Measurements from ENCODE around the gene HAAO. TPM values are rescaled to one million over a fixed set of nuclear protein-coding genes. Genes with fewer than 3 reads are reported as not detected.
A peak's percentile ranks its signal among the peaks of the same experiment; 100 is the strongest.

The HAAO gene
- total RNA-seq, 6 experiments from 2014 or later: 60.7 to 187 (median 114) TPM

DNA sequence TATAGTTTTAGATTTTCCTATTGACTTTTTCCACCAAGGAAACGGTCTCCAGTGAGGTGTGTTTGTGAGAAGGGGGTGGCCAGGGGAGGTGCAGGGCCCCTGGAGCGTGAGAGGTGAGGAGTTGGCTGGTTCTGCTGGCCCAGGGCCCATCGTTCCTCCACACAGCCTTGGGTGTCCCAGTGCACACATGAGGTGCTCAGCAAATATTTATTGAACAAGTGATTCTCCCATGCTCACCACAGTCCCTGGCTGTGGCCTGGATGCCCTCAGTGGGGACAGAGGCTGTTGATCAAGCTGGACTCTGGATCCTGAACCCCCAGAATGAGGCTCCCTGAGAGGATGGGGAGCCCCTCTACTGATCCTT, 5.0 kb downstream of the HAAO start:
- H3K27me3 ChIP-seq: no peaks in the 10 kb centered on the region
- TF ChIP-seq CTCF (IDR thresholded peaks at IDR 0.05): no peak
- TF ChIP-seq POLR2A (IDR thresholded peaks at IDR 0.05): no peak
- intact Hi-C loops (cut with DNase I): no loop called here
- DNase-seq (peak; percentile 67 to 90 (median 89)), ATAC-seq (peak; percentile 51 to 70 (median 64))
- WGBS (ENCODE audit: insufficient coverage, low coverage, low lambda C conversion rate, missing lambda C conversion rate): 17% methylated on average over 2 of the region's 3 CpGs
- peaks cover 0 to 13% (median 0%) of the 10 kb centered on the region in 4 donors for H3K36me3 ChIP-seq
- peak overlapping the region in 2 of 3 donors; percentile 73 to 98 for H3K27ac ChIP-seq
- H3K4me3 ChIP-seq: peak overlapping the region in 2 of 3 donors; percentile 23 to 37
- H3K4me1 ChIP-seq: peaks cover 0 to 75% (median 32%) of the 10 kb centered on the region in 4 donors
- H3K9me3 ChIP-seq: no peaks in the 10 kb centered on the region

DNA sequence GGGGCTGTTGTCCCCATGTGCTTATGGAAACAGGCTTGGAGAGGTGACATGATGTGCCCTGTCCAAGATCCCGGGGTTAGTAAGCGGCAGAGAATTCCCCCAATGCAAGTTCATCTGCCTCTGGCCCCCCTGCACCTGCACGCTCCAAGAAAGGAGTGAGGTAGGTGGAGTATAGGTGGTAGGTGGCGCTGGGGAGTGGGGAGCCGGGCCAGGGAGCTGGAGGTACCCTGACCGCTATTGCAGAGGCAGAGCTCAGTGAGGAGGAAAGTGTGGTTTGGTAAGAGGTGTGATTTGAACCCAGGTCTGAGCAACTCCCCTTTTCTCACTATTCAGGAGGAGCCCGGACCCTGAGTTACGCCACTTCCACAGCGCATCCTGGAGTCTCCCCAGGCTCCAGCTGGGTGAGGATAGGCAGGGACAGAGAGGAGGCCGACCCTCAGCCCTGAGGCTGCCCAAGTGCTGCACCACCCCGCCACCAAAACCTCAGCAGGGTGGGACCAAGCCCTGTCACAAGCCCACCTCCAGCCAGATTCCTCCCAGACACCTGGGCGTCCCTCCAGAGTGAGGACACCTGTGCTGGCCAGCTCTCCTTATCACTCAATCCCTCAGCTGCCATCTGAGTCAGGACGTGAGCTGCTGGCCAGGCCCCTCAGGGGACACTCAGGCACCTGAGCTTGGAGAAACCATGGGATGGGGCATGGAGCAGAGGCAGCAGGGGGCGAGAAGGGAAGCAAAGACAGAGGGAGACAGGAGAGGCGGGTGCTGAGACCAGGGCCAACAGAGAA, 5.6 kb downstream of the HAAO start:
- peaks cover 0 to 19% (median 0%) of the 10 kb centered on the region in 4 donors for H3K36me3 ChIP-seq
- DNase-seq (peak in 1 of 3 donors; percentile 59), ATAC-seq (peak; percentile 0 to 20 (median 7))
- peaks cover 0 to 75% (median 32%) of the 10 kb centered on the region in 4 donors for H3K4me1 ChIP-seq
- no peaks in the 10 kb centered on the region for H3K27me3 ChIP-seq
- H3K4me3 ChIP-seq: peak overlapping the region in 2 of 3 donors; percentile 23 to 37
- H3K9me3 ChIP-seq: no peaks in the 10 kb centered on the region
- 51% methylated on average over 6 of the region's 15 CpGs for WGBS (ENCODE audit: insufficient coverage, low coverage, low lambda C conversion rate, missing lambda C conversion rate)
- peak overlapping the region in 2 of 3 donors; percentile 73 to 98 for H3K27ac ChIP-seq
- no peak for TF ChIP-seq CTCF (IDR thresholded peaks at IDR 0.05)
- TF ChIP-seq POLR2A (IDR thresholded peaks at IDR 0.05): no peak
- intact Hi-C loops (cut with DNase I): no loop called here

- intact Hi-C loops (cut with DNase I): no loop called here
- peak in 3 of 4 donors; percentile 8 to 16 (median 12) for ATAC-seq
Observed at GRCh38 chr2:42784204-42784880, 8.0 kb downstream of the HAAO start.

DNA sequence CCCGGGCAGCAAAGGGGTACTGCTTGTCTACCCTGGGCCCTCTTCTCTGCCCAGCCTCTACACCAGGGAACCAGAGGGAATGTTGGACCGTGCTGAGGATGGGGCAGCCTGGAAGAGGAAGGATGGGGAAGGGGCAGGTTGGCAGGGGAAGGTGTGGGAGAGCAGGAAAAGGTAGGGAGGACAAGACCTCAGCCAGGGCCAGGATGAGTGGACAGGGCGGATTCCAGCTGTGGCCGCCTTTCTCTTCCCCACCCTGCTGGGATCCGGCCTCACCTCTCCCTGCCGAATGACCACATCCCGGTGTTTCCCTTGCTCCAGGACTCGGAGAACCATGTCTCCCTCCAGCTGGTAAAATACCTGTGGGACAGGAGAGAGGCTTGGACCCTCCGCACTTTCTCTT, 8.9 kb downstream of the HAAO start:
- Histone ChIP-seq H3K4me3 (no peak overlapping the region), H3K36me3 (peaks cover 0 to 26% (median 0%) of the 10 kb centered on the region in 4 donors), H3K4me1 (peaks cover 0 to 48% (median 20%) of the 10 kb centered on the region in 4 donors), H3K9me3 (no peaks in the 10 kb centered on the region), H3K27me3 (no peaks in the 10 kb centered on the region), H3K27ac (peak overlapping the region in 1 of 3 donors; percentile 33)
- intact Hi-C loops (cut with DNase I): no loop called here
- TF ChIP-seq CTCF (IDR thresholded peaks at IDR 0.05) (no peak), POLR2A (IDR thresholded peaks at IDR 0.05) (no peak)
- DNase-seq (no peak), ATAC-seq (no peak)
- WGBS (ENCODE audit: insufficient coverage, low coverage, low lambda C conversion rate, missing lambda C conversion rate): 0% methylated on average over 1 of the region's 9 CpGs

More at GRCh38 chr2:42784204-42784880, 8.0 kb downstream of the HAAO start:
- Histone ChIP-seq H3K9me3 (no peaks in the 10 kb centered on the region), H3K4me1 (peaks cover 0 to 56% (median 24%) of the 10 kb centered on the region in 4 donors), H3K36me3 (peaks cover 0 to 24% (median 0%) of the 10 kb centered on the region in 4 donors), H3K4me3 (no peak overlapping the region), H3K27me3 (no peaks in the 10 kb centered on the region), H3K27ac (peak overlapping the region in 1 of 3 donors; percentile 33)
- peak in 2 of 3 donors; percentile 76 to 79 for DNase-seq
- 48% methylated on average over 4 of the region's 7 CpGs for WGBS (ENCODE audit: insufficient coverage, low coverage, low lambda C conversion rate, missing lambda C conversion rate)
- TF ChIP-seq POLR2A (IDR thresholded peaks at IDR 0.05): no peak
- no peak for TF ChIP-seq CTCF (IDR thresholded peaks at IDR 0.05)

All from right lobe of liver (tissue), 6 donors.